ENCODE measurements around the gene EDRF1.

The EDRF1 gene

DNA sequence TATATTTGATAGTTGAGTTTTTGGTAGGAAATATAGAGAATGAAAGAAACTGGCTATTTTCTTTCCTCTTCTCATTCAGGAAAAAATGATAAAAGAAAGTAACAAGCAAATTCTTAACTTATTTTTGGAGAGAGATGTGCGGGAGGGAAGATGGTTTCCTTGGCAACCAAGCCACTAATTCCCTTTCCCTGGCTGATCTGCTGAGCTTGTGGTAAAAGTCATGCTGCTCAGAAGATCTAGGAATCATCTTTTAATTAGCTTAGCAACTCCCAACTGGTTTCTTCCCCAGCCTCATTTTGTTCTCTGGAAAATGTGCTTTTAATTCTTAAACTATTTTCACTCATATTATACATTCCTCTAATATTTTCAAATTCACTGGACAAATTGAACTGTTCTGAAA, 91.7 kb downstream of the EDRF1 start:
- H3K27ac Mint-ChIP-seq, result no peak overlapping the region
- H3K9me3 Mint-ChIP-seq, result no peaks in the 10 kb centered on the region
- peaks cover 65% of the 10 kb centered on the region for H3K36me3 Mint-ChIP-seq
- no peak for ATAC-seq
- no peak overlapping the region for H3K4me3 Mint-ChIP-seq
- H3K27me3 Mint-ChIP-seq, result no peaks in the 10 kb centered on the region
- no peaks in the 10 kb centered on the region for H3K4me1 Mint-ChIP-seq

DNA sequence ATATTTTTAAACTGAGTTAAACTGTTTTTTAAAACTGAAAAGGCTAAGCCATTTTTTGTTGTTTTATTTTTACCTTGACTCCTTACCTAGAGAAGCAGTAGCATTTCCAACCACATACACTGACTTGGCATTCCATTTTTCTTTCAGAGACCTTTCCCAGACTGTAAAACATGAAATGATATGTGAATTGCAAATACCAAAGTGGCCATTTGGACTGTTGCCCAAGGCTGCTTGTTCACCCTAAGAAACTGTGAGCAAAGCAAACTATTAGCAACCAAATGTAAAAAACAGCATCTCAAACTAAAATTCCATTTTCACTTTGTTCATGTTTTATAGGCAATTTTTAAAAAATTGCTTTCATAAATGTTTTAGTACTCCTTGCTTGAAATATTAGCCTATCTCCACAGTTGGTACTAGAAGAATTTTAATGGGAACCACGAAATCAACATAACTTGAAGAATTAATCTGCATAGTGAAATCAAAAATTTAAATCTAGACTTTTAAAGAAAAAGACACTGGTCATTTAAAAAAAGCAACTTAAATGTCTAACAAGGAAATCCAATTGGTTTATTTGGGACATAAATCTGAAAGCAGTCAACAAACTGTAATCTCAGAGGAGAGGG, 92.7 kb downstream of the EDRF1 start:
- H3K4me3 Mint-ChIP-seq, result no peak overlapping the region
- no peak overlapping the region for H3K27ac Mint-ChIP-seq
- H3K9me3 Mint-ChIP-seq, result no peaks in the 10 kb centered on the region
- no peak for ATAC-seq
- no peaks in the 10 kb centered on the region for H3K27me3 Mint-ChIP-seq
- peaks cover 55% of the 10 kb centered on the region for H3K36me3 Mint-ChIP-seq
- H3K4me1 Mint-ChIP-seq, result no peaks in the 10 kb centered on the region
